ENCODE results near the gene SENP3.

SENP3 gene

DNA sequence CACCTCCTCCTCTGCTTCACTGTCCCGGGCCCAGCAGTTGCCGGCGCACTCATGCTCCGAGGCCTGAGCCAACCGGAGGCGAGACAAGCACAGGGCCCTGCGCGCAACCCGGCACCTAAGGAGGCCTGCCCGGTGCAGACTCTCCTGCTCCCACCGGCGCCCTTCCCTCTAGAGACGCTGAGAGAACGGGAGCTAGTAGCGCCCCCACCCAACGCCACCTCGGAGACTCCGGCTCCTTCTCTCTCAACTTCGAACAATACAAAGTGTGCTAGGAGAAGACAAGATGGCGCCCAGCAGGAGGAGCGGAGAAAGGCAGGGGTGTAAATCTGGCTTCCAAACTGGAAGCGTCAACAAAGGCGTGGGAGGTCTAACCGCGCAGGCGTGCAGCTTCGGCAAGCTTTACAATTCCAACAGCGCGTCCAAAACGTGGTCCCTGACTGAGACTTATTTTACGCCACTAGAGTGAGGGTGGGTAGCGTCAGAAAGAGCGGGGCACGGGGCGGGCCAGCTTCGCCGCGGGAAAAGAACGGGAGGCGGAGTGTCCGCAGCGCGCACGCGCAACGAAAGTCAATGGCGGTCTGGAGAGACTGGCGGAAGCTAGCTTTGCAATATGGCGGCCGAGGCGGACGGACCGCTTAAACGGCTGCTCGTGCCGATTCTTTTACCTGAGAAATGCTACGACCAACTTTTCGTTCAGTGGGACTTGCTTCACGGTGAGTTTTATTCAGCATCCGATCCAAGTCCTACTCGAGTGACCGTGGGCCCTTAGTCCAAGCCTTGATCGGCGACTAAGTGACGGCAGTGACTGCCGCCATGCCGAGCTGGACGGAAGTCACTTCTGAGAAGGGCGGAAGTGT is 21.8 kb downstream of the SENP3 start, which contains the start of gene MPDU1:
MPDU1 (plus strand) TSS at position 600 of the 857 bp plus-strand sequence; CDS start at position 611, 11 bp downstream.
- DNase-seq (ENCODE audit: insufficient read length, low spot score) (peak; percentile 83), FAIRE-seq (peak; percentile 51)
- TF ChIP-seq CTCF (IDR thresholded peaks at IDR 0.05; ENCODE audit: insufficient read depth, missing control alignments), result no peak

- no peak for TF ChIP-seq CTCF (IDR thresholded peaks at IDR 0.05; ENCODE audit: insufficient read depth, missing control alignments)
- no peak for DNase-seq (ENCODE audit: insufficient read length, low spot score)
- no peak for FAIRE-seq
These were observed 25.1 kb downstream of the SENP3 start for GRCh38 chr17:7586673-7587419.

- no peak for FAIRE-seq
- no peak for DNase-seq (ENCODE audit: insufficient read length, low spot score)
- no peak for TF ChIP-seq CTCF (IDR thresholded peaks at IDR 0.05; ENCODE audit: insufficient read depth, missing control alignments)
These were observed 25.9 kb downstream of the SENP3 start for GRCh38 chr17:7587420-7588151.

DNA sequence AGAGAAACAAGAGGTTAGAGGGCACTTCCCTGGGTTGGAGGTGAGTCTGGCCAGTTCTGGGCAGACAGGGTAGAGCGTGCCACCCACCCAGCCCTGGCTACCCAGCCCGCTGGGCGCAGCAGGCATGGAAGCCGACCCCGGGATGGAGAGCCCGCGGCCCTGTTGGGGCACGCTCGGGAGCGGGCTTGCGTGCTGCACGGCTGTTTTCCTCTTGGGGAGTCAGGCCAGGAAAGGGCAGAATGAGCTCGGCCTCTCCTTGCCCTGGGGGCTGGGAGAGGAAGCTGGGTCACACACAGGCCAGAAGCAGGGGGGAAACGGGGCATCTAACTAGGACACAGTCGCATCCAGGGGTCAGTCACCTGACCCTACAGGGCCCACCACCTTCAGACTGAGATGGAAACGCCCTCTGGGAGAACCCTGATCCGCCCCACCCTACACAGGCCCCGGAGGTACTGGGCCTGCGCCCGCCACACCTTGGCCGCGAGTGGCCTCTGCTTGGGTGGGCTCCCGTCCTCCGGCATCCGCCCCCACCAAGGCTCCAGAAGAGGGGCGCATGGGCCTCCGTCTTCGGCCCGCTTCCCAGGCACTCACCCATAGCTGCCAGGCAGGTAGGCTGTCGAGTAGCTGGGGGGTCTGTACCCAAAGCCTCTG is 27.0 kb downstream of the SENP3 start:
- DNase-seq (ENCODE audit: insufficient read length, low spot score) (no peak), FAIRE-seq (no peak)
- no peak for TF ChIP-seq CTCF (IDR thresholded peaks at IDR 0.05; ENCODE audit: insufficient read depth, missing control alignments)

- TF ChIP-seq CTCF (IDR thresholded peaks at IDR 0.05; ENCODE audit: insufficient read depth, missing control alignments), result peak; percentile 53
- DNase-seq (ENCODE audit: insufficient read length, low spot score) (peak; percentile 93), FAIRE-seq (no peak)
These were observed 27.6 kb downstream of the SENP3 start for GRCh38 chr17:7589204-7589868.

Data from D721Med (cell line).